ENCODE data around the gene SLC44A1.

- no peak for TF ChIP-seq TOX (CRISPR knock-in tag; IDR thresholded peaks at IDR 0.05; ENCODE audit: borderline replicate concordance)
- TF ChIP-seq GLIS3 (CRISPR knock-in tag; IDR thresholded peaks at IDR 0.05): no peak
- no peak for TF ChIP-seq ZFP30 (CRISPR knock-in tag; IDR thresholded peaks at IDR 0.05)
- TF ChIP-seq ZNF8 (CRISPR knock-in tag; IDR thresholded peaks at IDR 0.05): no peak
- TF ChIP-seq SNAI2 (CRISPR knock-in tag; IDR thresholded peaks at IDR 0.05): no peak
These were observed 146.8 kb downstream of the SLC44A1 start for GRCh38 chr9:105391288-105391687.

Measured in SK-N-SH treated with all-trans-retinoic acid at 6 μM for 48 hours (cell line).